Measurements from ENCODE around the gene ADO.

Gene ADO

GRCh38 chr10:62852961-62853702 lies 48.6 kb downstream of the ADO start:
- in situ Hi-C loops (cut with MboI; ENCODE audit: low pct_unique_long_range_greater_than_20kb, low sequenced_read_pairs) = no loop called here
- DNase-seq = peak; percentile 72

GRCh38 chr10:62853710-62854109 lies 49.2 kb downstream of the ADO start:
- DNase-seq = peak; percentile 72
- in situ Hi-C loops (cut with MboI; ENCODE audit: low pct_unique_long_range_greater_than_20kb, low sequenced_read_pairs) = no loop called here

GRCh38 chr10:62856021-62856420 lies 51.5 kb downstream of the ADO start:
- no peak for DNase-seq
- in situ Hi-C loops (cut with MboI; ENCODE audit: low pct_unique_long_range_greater_than_20kb, low sequenced_read_pairs) = no loop called here

All from KBM-7 (cell line).